Nephron progenitor cell (in vitro differentiated cells): ENCODE results near the gene PKMYT1.

Experiments
- DNase-seq: peaks from one replicate; pipeline ENCODE4 v3.0.0; 2021
- H3K27ac Mint-ChIP-seq: 2 replicates; pipeline ENCODE4 v1.8.0; 2021; ENCODE audit warnings: mild to moderate bottlenecking, moderate library complexity, mixed read lengths
- H3K27me3 Mint-ChIP-seq: 2 replicates; pipeline ENCODE4 v1.8.0; 2021; ENCODE audit warnings: mild to moderate bottlenecking, low read depth, mixed read lengths; ENCODE audit not compliant: poor library complexity
- H3K36me3 Mint-ChIP-seq: 2 replicates; pipeline ENCODE4 v1.8.0; 2021; ENCODE audit warnings: low read depth, mixed read lengths
- H3K4me1 Mint-ChIP-seq: 2 replicates; pipeline ENCODE4 v1.8.0; 2021; ENCODE audit warnings: mixed read lengths
- H3K4me3 Mint-ChIP-seq: 2 replicates; pipeline ENCODE4 v1.8.0; 2021; ENCODE audit warnings: mild to moderate bottlenecking, moderate library complexity, mixed read lengths
- H3K9me3 Mint-ChIP-seq: 2 replicates; pipeline ENCODE4 v1.8.0; 2021; ENCODE audit warnings: mild to moderate bottlenecking, moderate library complexity, mixed read lengths
- CTCF ChIP-seq: fragments of 200-600 bp; sonication (generic); IDR thresholded peaks from 2 replicates; pipeline ENCODE4 v1.5.0; 2021; ENCODE audit warnings: antibody characterized with exemption

The PKMYT1 gene

GRCh38 chr16:2956579-2956956, 23.7 kb downstream of the PKMYT1 start:
- DNase-seq = no peak
- no peak overlapping the region for H3K4me3 Mint-ChIP-seq
- peaks cover 12% of the 10 kb centered on the region for H3K27me3 Mint-ChIP-seq
- H3K4me1 Mint-ChIP-seq = peaks cover 18% of the 10 kb centered on the region
- TF ChIP-seq CTCF = no peak
- no peaks in the 10 kb centered on the region for H3K36me3 Mint-ChIP-seq
- no peak overlapping the region for H3K27ac Mint-ChIP-seq
- no peaks in the 10 kb centered on the region for H3K9me3 Mint-ChIP-seq

GRCh38 chr16:2955779-2956578, 24.3 kb downstream of the PKMYT1 start:
- peaks cover 12% of the 10 kb centered on the region for H3K27me3 Mint-ChIP-seq
- no peaks in the 10 kb centered on the region for H3K9me3 Mint-ChIP-seq
- H3K27ac Mint-ChIP-seq = no peak overlapping the region
- no peak for TF ChIP-seq CTCF
- DNase-seq = no peak
- no peaks in the 10 kb centered on the region for H3K36me3 Mint-ChIP-seq
- no peak overlapping the region for H3K4me3 Mint-ChIP-seq
- peaks cover 21% of the 10 kb centered on the region for H3K4me1 Mint-ChIP-seq

- H3K4me3 Mint-ChIP-seq = no peak overlapping the region
- no peaks in the 10 kb centered on the region for H3K36me3 Mint-ChIP-seq
- H3K27me3 Mint-ChIP-seq = peaks cover 12% of the 10 kb centered on the region
- no peaks in the 10 kb centered on the region for H3K9me3 Mint-ChIP-seq
- no peak for DNase-seq
- peaks cover 27% of the 10 kb centered on the region for H3K4me1 Mint-ChIP-seq
- no peak for TF ChIP-seq CTCF
- H3K27ac Mint-ChIP-seq = no peak overlapping the region
These were observed 24.8 kb downstream of the PKMYT1 start for GRCh38 chr16:2955438-2955778.

- no peak for DNase-seq
- no peak overlapping the region for H3K4me3 Mint-ChIP-seq
These were observed 25.4 kb downstream of the PKMYT1 start for GRCh38 chr16:2954656-2955381.

GRCh38 chr16:2953706-2954627, 26.3 kb downstream of the PKMYT1 start:
- no peak for DNase-seq
- H3K9me3 Mint-ChIP-seq = no peaks in the 10 kb centered on the region
- H3K4me3 Mint-ChIP-seq = no peak overlapping the region
- peaks cover 4% of the 10 kb centered on the region for H3K27me3 Mint-ChIP-seq
- H3K27ac Mint-ChIP-seq = peak overlapping the region; percentile 54
- no peak for TF ChIP-seq CTCF
- H3K4me1 Mint-ChIP-seq = peaks cover 27% of the 10 kb centered on the region
- H3K36me3 Mint-ChIP-seq = no peaks in the 10 kb centered on the region

More at GRCh38 chr16:2954656-2955381, 25.4 kb downstream of the PKMYT1 start:
- Mint-ChIP-seq H3K27me3 (peaks cover 12% of the 10 kb centered on the region), H3K36me3 (no peaks in the 10 kb centered on the region), H3K27ac (no peak overlapping the region), H3K9me3 (no peaks in the 10 kb centered on the region), H3K4me1 (peaks cover 27% of the 10 kb centered on the region)
- TF ChIP-seq CTCF = no peak
